Lower leg skin (tissue), 3 donors: Measurements from ENCODE around the gene PDS5B.

ENCODE experiments used
- POLR2A ChIP-seq, 2 donors: fragments of 450-650 bp; IDR thresholded peaks; one replicate each; pipeline ENCODE4 v1.6.1; 2016 to 2017; ENCODE audit warnings: antibody characterized with exemption in 2 of 2, mild to moderate bottlenecking in 1 of 2, moderate library complexity in 1 of 2
- TF ChIP-seq, protein P1 (sequence below), 3 donors: fragments of 450-650 bp; IDR thresholded peaks; one replicate each; pipeline ENCODE4 v1.5.1; 2016; ENCODE audit warnings: antibody characterized with exemption in 3 of 3, mild to moderate bottlenecking in 3 of 3, moderate library complexity in 2 of 3

DNA sequence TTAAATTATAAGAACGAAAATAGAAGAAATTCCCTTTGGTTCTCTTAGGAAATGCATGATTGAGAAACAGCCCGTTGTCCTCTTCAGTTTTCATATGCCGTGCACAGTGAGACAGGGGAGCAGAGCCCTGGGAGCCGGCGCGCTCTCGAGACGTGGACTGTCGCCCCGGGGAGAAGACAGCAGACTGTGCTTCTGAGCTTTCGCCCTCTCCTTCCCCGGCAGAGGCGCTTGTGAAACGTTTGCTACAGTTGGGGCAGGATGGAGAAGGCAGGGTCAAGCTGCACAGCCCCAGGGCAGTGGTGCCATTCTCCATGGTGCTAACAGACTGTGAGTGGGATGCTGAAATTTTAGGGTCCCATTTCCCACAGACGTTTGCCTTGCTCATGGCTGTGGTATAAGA lies 237.8 kb downstream of the PDS5B start:
- no peak for TF ChIP-seq POLR2A (IDR thresholded peaks at IDR 0.05)
- TF ChIP-seq, protein P1, sequence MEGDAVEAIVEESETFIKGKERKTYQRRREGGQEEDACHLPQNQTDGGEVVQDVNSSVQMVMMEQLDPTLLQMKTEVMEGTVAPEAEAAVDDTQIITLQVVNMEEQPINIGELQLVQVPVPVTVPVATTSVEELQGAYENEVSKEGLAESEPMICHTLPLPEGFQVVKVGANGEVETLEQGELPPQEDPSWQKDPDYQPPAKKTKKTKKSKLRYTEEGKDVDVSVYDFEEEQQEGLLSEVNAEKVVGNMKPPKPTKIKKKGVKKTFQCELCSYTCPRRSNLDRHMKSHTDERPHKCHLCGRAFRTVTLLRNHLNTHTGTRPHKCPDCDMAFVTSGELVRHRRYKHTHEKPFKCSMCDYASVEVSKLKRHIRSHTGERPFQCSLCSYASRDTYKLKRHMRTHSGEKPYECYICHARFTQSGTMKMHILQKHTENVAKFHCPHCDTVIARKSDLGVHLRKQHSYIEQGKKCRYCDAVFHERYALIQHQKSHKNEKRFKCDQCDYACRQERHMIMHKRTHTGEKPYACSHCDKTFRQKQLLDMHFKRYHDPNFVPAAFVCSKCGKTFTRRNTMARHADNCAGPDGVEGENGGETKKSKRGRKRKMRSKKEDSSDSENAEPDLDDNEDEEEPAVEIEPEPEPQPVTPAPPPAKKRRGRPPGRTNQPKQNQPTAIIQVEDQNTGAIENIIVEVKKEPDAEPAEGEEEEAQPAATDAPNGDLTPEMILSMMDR (IDR thresholded peaks at IDR 0.05) = no peak
